ENCODE data around the gene C17orf113. TPM values are rescaled to one million over a fixed set of nuclear protein-coding genes. Genes with fewer than 3 reads are reported as not detected.

Gene C17orf113
- total RNA-seq, 1 donor from 2014 or later = 0.98 TPM

- no peak overlapping the region for H3K4me3 ChIP-seq (ENCODE audit: low read depth, low read length)
- DNase-seq (ENCODE audit: low read depth) = no peak
- no peak for TF ChIP-seq CTCF (conservative IDR thresholded peaks at IDR 0.05; ENCODE audit: low read depth, low read length)
Observed at GRCh38 chr17:42000413-42001133, 49.8 kb downstream of the C17orf113 start.

GRCh38 chr17:41998497-41998896, 51.9 kb downstream of the C17orf113 start:
- DNase-seq (ENCODE audit: low read depth) = no peak
- H3K4me3 ChIP-seq (ENCODE audit: low read depth, low read length) = no peak overlapping the region
- TF ChIP-seq CTCF (conservative IDR thresholded peaks at IDR 0.05; ENCODE audit: low read depth, low read length) = no peak

GRCh38 chr17:41996855-41997164, 53.6 kb downstream of the C17orf113 start:
- TF ChIP-seq CTCF (conservative IDR thresholded peaks at IDR 0.05; ENCODE audit: low read depth, low read length) = no peak

GRCh38 chr17:41992576-41992975, 57.8 kb downstream of the C17orf113 start:
- no peak for TF ChIP-seq CTCF (conservative IDR thresholded peaks at IDR 0.05; ENCODE audit: low read depth, low read length)
- H3K4me3 ChIP-seq (ENCODE audit: low read depth, low read length) = no peak overlapping the region
- DNase-seq (ENCODE audit: low read depth) = no peak

More at GRCh38 chr17:41996855-41997164, 53.6 kb downstream of the C17orf113 start:
- no peak overlapping the region for H3K4me3 ChIP-seq (ENCODE audit: low read depth, low read length)
- no peak for DNase-seq (ENCODE audit: low read depth)

- H3K4me3 ChIP-seq (ENCODE audit: low read depth, low read length) = no peak overlapping the region
- no peak for TF ChIP-seq CTCF (conservative IDR thresholded peaks at IDR 0.05; ENCODE audit: low read depth, low read length)
- no peak for DNase-seq (ENCODE audit: low read depth)
Observed at GRCh38 chr17:41989702-41990419, 60.5 kb downstream of the C17orf113 start.

- no peak overlapping the region for H3K4me3 ChIP-seq (ENCODE audit: low read depth, low read length)
- no peak for DNase-seq (ENCODE audit: low read depth)
- no peak for TF ChIP-seq CTCF (conservative IDR thresholded peaks at IDR 0.05; ENCODE audit: low read depth, low read length)
Observed at GRCh38 chr17:41988418-41988817, 62.0 kb downstream of the C17orf113 start.

Other genes starting within 250 kb of the C17orf113 start
- 47.8 and 55.5 TPM in 2 replicates for gene P3H4, start 238.7 kb downstream of the C17orf113 start, total RNA-seq
- gene FKBP10, start 237.6 kb downstream of the C17orf113 start, total RNA-seq = 106 and 143 TPM in 2 replicates
- 67.6 and 70.8 TPM in 2 replicates for gene NT5C3B, start 214.4 kb downstream of the C17orf113 start, total RNA-seq
- gene KLHL10, start 212.8 kb downstream of the C17orf113 start, total RNA-seq = not detected in 2 replicates
- gene KLHL11, start 185.2 kb downstream of the C17orf113 start, total RNA-seq = 12.3 and 13.8 TPM in 2 replicates
- gene ACLY, start 131.7 kb downstream of the C17orf113 start, total RNA-seq = 193 and 311 TPM in 2 replicates
- 0.23 and 0.29 TPM in 2 replicates for gene ODAD4, start 120.0 kb downstream of the C17orf113 start, total RNA-seq
- gene CNP, start 83.8 kb downstream of the C17orf113 start, total RNA-seq = 69.8 and 75.9 TPM in 2 replicates
- gene DNAJC7, start 33.2 kb downstream of the C17orf113 start, total RNA-seq = 57.6 and 66.8 TPM in 2 replicates
- gene NKIRAS2, start 30.5 kb downstream of the C17orf113 start, total RNA-seq = 37.7 and 53.3 TPM in 2 replicates
- 0.07 TPM in 1 of 2 replicates, not detected in the other for gene ZNF385C, start 47.9 kb upstream of the C17orf113 start, total RNA-seq
- gene DHX58, start 62.1 kb upstream of the C17orf113 start, total RNA-seq = 2.7 and 4.6 TPM in 2 replicates
- 13.1 and 18.6 TPM in 2 replicates for gene KAT2A, start 70.8 kb upstream of the C17orf113 start, total RNA-seq
- gene HSPB9, start 72.2 kb upstream of the C17orf113 start, total RNA-seq = not detected in 2 replicates
- gene RAB5C, start 104.4 kb upstream of the C17orf113 start, total RNA-seq = 89.4 and 150 TPM in 2 replicates
- not detected in 2 replicates for gene KCNH4, start 130.5 kb upstream of the C17orf113 start, total RNA-seq
- not detected in 2 replicates for gene HCRT, start 134.9 kb upstream of the C17orf113 start, total RNA-seq
- 15.7 and 17.4 TPM in 2 replicates for gene GHDC, start 143.9 kb upstream of the C17orf113 start, total RNA-seq
- gene STAT5B, start 225.8 kb upstream of the C17orf113 start, total RNA-seq = 16.0 and 19.5 TPM in 2 replicates
- 10.9 and 11.3 TPM in 2 replicates for gene STAT5A, start 237.9 kb upstream of the C17orf113 start, total RNA-seq

Data from epithelial cell of proximal tubule (primary cell).